ENCODE data around the gene CREB3L1. TPM values are rescaled to one million over a fixed set of nuclear protein-coding genes. Genes with fewer than 3 reads are reported as not detected.

CREB3L1 gene
- total RNA-seq, 2 donors from 2014 or later, result not detected

DNA sequence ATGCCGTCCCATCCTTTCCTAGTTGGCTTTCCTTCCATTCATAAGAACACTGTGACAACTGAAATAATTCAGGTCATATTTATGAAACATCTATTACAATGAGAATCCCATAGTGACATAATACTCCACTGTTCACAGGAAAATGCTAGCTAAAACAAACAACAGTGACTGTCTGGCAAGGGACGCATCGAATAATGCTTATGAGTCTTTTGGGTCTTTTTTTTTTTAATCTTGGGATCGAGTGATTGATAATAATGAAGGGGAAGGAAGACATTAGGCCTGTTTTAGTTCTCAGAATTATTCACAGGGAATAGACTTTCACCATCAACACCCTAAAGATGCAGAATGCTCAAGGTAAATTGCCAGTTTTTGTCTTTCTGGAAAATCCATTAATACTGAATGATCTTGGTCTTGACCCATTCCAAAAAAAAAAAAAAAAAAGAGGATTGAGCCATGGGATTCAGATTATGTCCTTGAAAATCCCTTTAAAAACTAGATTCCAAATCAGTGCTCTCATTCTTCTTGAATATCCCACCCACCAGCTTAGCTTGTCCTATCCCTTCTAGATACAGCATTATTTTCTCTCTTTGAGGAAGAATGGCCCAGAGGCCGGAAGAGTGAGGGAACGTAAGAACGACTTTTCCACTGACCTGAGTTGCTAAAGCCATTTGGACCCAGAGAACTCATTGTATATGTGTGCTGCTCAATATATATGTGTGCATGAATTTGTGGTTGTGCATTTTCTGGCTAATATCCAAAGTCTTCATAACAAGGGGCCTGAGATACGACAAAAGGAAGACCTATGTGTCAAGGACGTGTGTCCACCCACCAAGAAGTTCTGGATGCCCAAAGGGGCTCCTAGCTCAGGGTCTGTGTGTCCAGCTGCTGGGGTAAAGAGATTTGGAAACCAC, 35.2 kb upstream of the CREB3L1 start:
- peaks cover 36% of the 10 kb centered on the region for H3K4me1 Mint-ChIP-seq (ENCODE audit: low read depth)
- DNase-seq, result no peak
- no peak for ATAC-seq (replicated peaks in 1 of 2)
- H3K27me3 Mint-ChIP-seq (ENCODE audit: low read depth), result no peaks in the 10 kb centered on the region
- peaks cover under 1 to 7% of the 10 kb centered on the region in 2 donors for H3K36me3 Mint-ChIP-seq (ENCODE audit: insufficient read depth in 2 of 2)
- H3K27ac Mint-ChIP-seq, result peak overlapping the region; percentile 96
- no peaks in the 10 kb centered on the region for H3K9me3 Mint-ChIP-seq
- H3K4me3 Mint-ChIP-seq, result peak overlapping the region; percentile 91 to 95

- H3K27ac Mint-ChIP-seq, result peak overlapping the region; percentile 96
- H3K4me3 Mint-ChIP-seq, result peak overlapping the region; percentile 91 to 95
- no peaks in the 10 kb centered on the region for H3K9me3 Mint-ChIP-seq
- peaks cover 0 to 7% of the 10 kb centered on the region in 2 donors for H3K36me3 Mint-ChIP-seq (ENCODE audit: insufficient read depth in 2 of 2)
- peak; percentile 97 to 98 for DNase-seq
- ATAC-seq (replicated peaks in 1 of 2), result peak; percentile 79 to 83
- no peaks in the 10 kb centered on the region for H3K27me3 Mint-ChIP-seq (ENCODE audit: low read depth)
- peaks cover 32% of the 10 kb centered on the region for H3K4me1 Mint-ChIP-seq (ENCODE audit: low read depth)
Measured at GRCh38 chr11:46242952-46243795, 34.3 kb upstream of the CREB3L1 start.

DNA sequence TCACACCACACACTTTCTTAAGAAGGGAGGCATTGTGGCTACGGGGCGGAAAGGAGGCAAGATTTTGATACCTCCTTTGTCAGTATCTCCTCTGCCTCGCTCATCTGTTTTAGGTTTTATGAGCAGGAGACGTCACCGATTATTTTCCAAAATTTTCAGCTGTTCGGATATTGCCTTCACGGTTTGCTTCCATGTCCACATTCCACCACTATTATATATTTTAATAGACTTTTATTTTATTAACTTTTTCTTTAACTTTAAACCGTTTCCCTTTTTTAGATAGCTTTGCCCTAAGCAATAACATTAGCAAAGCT, 33.7 kb upstream of the CREB3L1 start:
- no peak for ATAC-seq (replicated peaks in 1 of 2)
- H3K36me3 Mint-ChIP-seq (ENCODE audit: insufficient read depth in 2 of 2), result peaks cover 0 to 7% of the 10 kb centered on the region in 2 donors
- peaks cover 37% of the 10 kb centered on the region for H3K4me1 Mint-ChIP-seq (ENCODE audit: low read depth)
- H3K4me3 Mint-ChIP-seq, result peak overlapping the region; percentile 91 to 95
- H3K27me3 Mint-ChIP-seq (ENCODE audit: low read depth), result no peaks in the 10 kb centered on the region
- peak overlapping the region; percentile 96 for H3K27ac Mint-ChIP-seq
- H3K9me3 Mint-ChIP-seq, result no peaks in the 10 kb centered on the region
- DNase-seq, result no peak

DNA sequence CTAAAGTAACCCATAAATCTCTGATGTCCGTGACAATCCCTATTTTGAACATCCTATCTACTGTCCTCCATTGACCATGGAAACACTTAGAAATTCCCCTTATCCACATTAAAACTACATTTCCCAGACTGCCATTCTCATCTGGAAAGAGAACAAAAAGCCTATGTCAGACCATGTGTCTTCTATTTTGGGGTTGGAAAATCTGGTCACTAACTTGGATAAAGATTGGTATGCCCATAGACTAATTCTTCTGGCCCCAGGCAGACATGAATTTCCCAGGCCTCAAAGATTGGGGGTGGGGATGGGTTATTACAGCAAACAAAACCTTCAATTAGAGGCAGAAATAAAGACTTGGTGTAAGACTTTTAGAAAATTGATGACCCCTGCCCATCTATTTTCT, 30.9 kb upstream of the CREB3L1 start:
- Mint-ChIP-seq H3K27me3 (ENCODE audit: low read depth) (no peaks in the 10 kb centered on the region), H3K4me3 (no peak overlapping the region), H3K27ac (no peak overlapping the region), H3K9me3 (no peaks in the 10 kb centered on the region), H3K4me1 (ENCODE audit: low read depth) (peaks cover 32% of the 10 kb centered on the region), H3K36me3 (ENCODE audit: insufficient read depth in 2 of 2) (peaks cover 0 to 7% of the 10 kb centered on the region in 2 donors)
- ATAC-seq (replicated peaks in 1 of 2) (no peak), DNase-seq (no peak)

DNA sequence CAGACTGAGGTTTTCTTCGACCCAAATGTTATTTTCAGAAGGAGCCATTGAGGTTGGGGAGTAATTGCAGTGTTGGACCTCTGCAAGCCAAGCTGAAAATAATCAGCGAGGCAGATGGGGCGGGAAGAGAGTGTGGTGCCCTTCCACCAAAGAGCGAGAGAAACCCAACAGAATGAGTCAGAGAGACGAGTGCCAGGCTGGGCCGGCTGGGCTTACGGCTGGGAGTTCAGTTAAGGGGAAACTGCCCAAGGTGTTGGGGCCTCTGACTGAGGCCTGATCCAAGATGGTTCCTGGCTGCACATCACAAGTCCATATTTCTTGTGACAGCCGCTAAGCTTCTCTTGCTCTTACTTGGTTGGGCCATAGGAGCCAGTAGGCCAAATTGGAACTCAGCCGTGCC, 30.4 kb upstream of the CREB3L1 start:
- no peaks in the 10 kb centered on the region for H3K27me3 Mint-ChIP-seq (ENCODE audit: low read depth)
- no peak overlapping the region for H3K27ac Mint-ChIP-seq
- no peak for DNase-seq
- H3K4me1 Mint-ChIP-seq (ENCODE audit: low read depth), result peaks cover 29% of the 10 kb centered on the region
- H3K36me3 Mint-ChIP-seq (ENCODE audit: insufficient read depth in 2 of 2), result peaks cover 0 to 5% of the 10 kb centered on the region in 2 donors
- H3K9me3 Mint-ChIP-seq, result no peaks in the 10 kb centered on the region
- H3K4me3 Mint-ChIP-seq, result no peak overlapping the region
- ATAC-seq (replicated peaks in 1 of 2), result no peak

- H3K36me3 Mint-ChIP-seq (ENCODE audit: insufficient read depth in 2 of 2), result peaks cover 0 to 5% of the 10 kb centered on the region in 2 donors
- no peaks in the 10 kb centered on the region for H3K27me3 Mint-ChIP-seq (ENCODE audit: low read depth)
- no peak overlapping the region for H3K4me3 Mint-ChIP-seq
- H3K4me1 Mint-ChIP-seq (ENCODE audit: low read depth), result peaks cover 23% of the 10 kb centered on the region
- no peak for ATAC-seq (replicated peaks in 1 of 2)
- H3K9me3 Mint-ChIP-seq, result no peaks in the 10 kb centered on the region
- no peak overlapping the region for H3K27ac Mint-ChIP-seq
- peak; percentile 38 to 42 for DNase-seq
Measured at GRCh38 chr11:46247659-46248058, 29.8 kb upstream of the CREB3L1 start.

- H3K27ac Mint-ChIP-seq, result no peak overlapping the region
- DNase-seq (peak in 1 of 2 donors; percentile 10), ATAC-seq (replicated peaks in 1 of 2) (peak; percentile 67 to 74)
- H3K27me3 Mint-ChIP-seq (ENCODE audit: low read depth), result no peaks in the 10 kb centered on the region
- no peak overlapping the region for H3K4me3 Mint-ChIP-seq
- no peaks in the 10 kb centered on the region for H3K9me3 Mint-ChIP-seq
- peaks cover 15% of the 10 kb centered on the region for H3K4me1 Mint-ChIP-seq (ENCODE audit: low read depth)
- H3K36me3 Mint-ChIP-seq (ENCODE audit: insufficient read depth in 2 of 2), result no peaks in the 10 kb centered on the region
Measured at GRCh38 chr11:46248289-46249102, 29.0 kb upstream of the CREB3L1 start.

DNA sequence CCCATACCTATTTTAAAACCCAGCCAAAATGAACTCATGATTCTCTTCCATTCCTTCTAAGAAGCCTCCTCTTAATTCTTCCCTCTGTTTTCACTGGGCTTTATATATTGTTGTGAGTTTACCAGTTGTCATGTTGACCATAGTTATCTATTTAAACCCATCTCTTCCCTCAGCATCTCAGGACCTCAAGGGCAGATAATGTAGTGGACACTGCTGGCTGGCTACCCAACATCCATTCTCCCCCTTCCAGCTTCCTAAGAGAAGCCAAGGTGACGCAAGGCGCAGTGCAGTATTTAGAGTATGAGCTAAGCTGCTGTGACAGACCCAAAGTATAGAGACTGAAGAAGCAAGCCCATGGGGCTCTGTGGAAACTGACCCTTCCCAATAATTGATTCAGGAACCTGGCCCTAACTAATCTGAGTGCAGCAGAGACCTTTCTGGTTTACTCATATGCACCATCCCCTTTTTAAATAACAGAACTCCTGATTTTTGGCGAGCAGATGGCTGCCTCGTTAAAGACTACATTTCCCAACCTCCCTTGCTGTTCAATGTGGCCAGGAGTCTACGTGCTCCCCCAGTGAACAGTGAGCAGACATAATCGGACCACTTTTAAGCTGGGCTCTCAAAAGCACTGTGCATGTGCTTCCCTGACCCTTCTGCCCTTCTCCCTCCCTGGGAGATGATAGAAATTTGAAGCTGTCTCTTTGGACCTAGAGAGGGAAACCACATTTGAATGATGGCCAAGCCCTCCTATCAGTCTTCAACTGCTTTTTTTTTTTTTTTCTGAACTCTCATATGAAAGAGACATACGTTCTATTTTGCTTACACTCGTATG, 28.1 kb upstream of the CREB3L1 start:
- Mint-ChIP-seq H3K27ac (no peak overlapping the region), H3K4me1 (ENCODE audit: low read depth) (peaks cover 11% of the 10 kb centered on the region), H3K9me3 (no peaks in the 10 kb centered on the region), H3K4me3 (no peak overlapping the region), H3K36me3 (ENCODE audit: insufficient read depth in 2 of 2) (no peaks in the 10 kb centered on the region), H3K27me3 (ENCODE audit: low read depth) (no peaks in the 10 kb centered on the region)
- no peak for DNase-seq
- ATAC-seq (replicated peaks in 1 of 2), result no peak

- H3K27me3 Mint-ChIP-seq (ENCODE audit: low read depth), result no peaks in the 10 kb centered on the region
- no peaks in the 10 kb centered on the region for H3K36me3 Mint-ChIP-seq (ENCODE audit: insufficient read depth in 2 of 2)
- no peak for DNase-seq
- H3K4me1 Mint-ChIP-seq (ENCODE audit: low read depth), result peaks cover 11% of the 10 kb centered on the region
- H3K4me3 Mint-ChIP-seq, result no peak overlapping the region
- no peaks in the 10 kb centered on the region for H3K9me3 Mint-ChIP-seq
- no peak overlapping the region for H3K27ac Mint-ChIP-seq
- no peak for ATAC-seq (replicated peaks in 1 of 2)
Measured at GRCh38 chr11:46249938-46250744, 27.3 kb upstream of the CREB3L1 start.

DNA sequence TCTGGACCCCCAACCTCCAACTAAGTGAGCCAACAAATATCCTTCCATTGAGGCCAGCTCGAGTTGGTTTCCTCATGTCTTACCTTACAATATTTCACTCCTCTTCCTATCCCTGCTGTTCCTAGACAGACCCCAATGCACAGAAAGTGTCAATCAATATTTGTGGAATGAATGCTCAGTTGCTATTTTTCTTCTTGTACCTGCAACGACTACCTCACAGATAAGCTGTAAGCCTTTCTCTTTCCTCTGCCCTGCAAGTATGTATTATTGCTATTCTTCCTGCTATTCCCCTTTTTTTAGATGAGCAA, 26.8 kb upstream of the CREB3L1 start:
- H3K9me3 Mint-ChIP-seq, result no peaks in the 10 kb centered on the region
- H3K4me3 Mint-ChIP-seq, result no peak overlapping the region
- no peaks in the 10 kb centered on the region for H3K27me3 Mint-ChIP-seq (ENCODE audit: low read depth)
- no peak for DNase-seq
- no peak overlapping the region for H3K27ac Mint-ChIP-seq
- peaks cover 11% of the 10 kb centered on the region for H3K4me1 Mint-ChIP-seq (ENCODE audit: low read depth)
- ATAC-seq (replicated peaks in 1 of 2), result no peak
- no peaks in the 10 kb centered on the region for H3K36me3 Mint-ChIP-seq (ENCODE audit: insufficient read depth in 2 of 2)

GRCh38 chr11:46251954-46252353, 25.5 kb upstream of the CREB3L1 start:
- DNase-seq (no peak), ATAC-seq (replicated peaks in 1 of 2) (no peak)
- H3K9me3 Mint-ChIP-seq, result no peaks in the 10 kb centered on the region
- H3K4me3 Mint-ChIP-seq, result no peak overlapping the region
- peaks cover 11% of the 10 kb centered on the region for H3K4me1 Mint-ChIP-seq (ENCODE audit: low read depth)
- no peaks in the 10 kb centered on the region for H3K27me3 Mint-ChIP-seq (ENCODE audit: low read depth)
- no peaks in the 10 kb centered on the region for H3K36me3 Mint-ChIP-seq (ENCODE audit: insufficient read depth in 2 of 2)
- H3K27ac Mint-ChIP-seq, result no peak overlapping the region

Measured in activated T-cell treated with anti-CD3 and anti-CD28 coated beads, Interleukin-2, amount 50 U/mL, for 72 hours (primary cell).